Fibroblast of lung (primary cell): Measurements from ENCODE around the gene RRAS2. TPM values are rescaled to one million over a fixed set of nuclear protein-coding genes. Genes with fewer than 3 reads are reported as not detected.

Source experiments
- DNase-seq, 2 donors: peaks; one replicate each; pipeline versions ENCODE4 v3.0.0 to v3.0.0-alpha.2; 2010; ENCODE audit warnings: low read depth in 2 of 2
- H2AFZ ChIP-seq: 2 replicates; pipeline ENCODE4 v1.5.1; 2012; ENCODE audit warnings: low read length, control low read depth, inconsistent platforms
- H3K27ac ChIP-seq: 2 replicates; pipeline ENCODE4 v1.5.1; 2011; ENCODE audit warnings: low read length, control low read depth; ENCODE audit not compliant: insufficient read depth
- H3K27me3 ChIP-seq: 2 replicates; pipeline ENCODE4 v1.5.1; 2011; ENCODE audit warnings: mild to moderate bottlenecking, low read length; ENCODE audit not compliant: control insufficient read depth, insufficient read depth
- H3K36me3 ChIP-seq: 2 replicates; pipeline ENCODE4 v1.5.1; 2011; ENCODE audit warnings: low read length; ENCODE audit not compliant: control insufficient read depth, insufficient read depth
- H3K4me1 ChIP-seq: 2 replicates; pipeline ENCODE4 v1.5.1; 2011; ENCODE audit warnings: low read length; ENCODE audit not compliant: control insufficient read depth, insufficient read depth; ENCODE audit errors: extremely low read depth
- H3K4me2 ChIP-seq: 2 replicates; pipeline ENCODE4 v1.5.1; 2011; ENCODE audit warnings: low read length, control low read depth; ENCODE audit not compliant: insufficient read depth; ENCODE audit errors: extremely low read depth
- H3K4me3 ChIP-seq, 4 experiments: fragments of 200-600 bp in 1 of 4; sonication (generic) in 1 of 4; replicated peaks in 1 of 4; 2 replicates each; pipeline ENCODE4 v1.5.1; 2011 to 2016; ENCODE audit warnings: low read length in 4 of 4, low read depth in 3 of 4, mild to moderate bottlenecking in 3 of 4, control low read depth in 2 of 4, inconsistent platforms in 1 of 4, mixed read lengths in 1 of 4; ENCODE audit not compliant: insufficient read depth in 1 of 4; ENCODE audit errors: control extremely low read depth in 1 of 4
- H3K79me2 ChIP-seq: 2 replicates; pipeline ENCODE4 v1.5.1; 2012; ENCODE audit warnings: mild to moderate bottlenecking, low read length, inconsistent platforms; ENCODE audit not compliant: control insufficient read depth, insufficient read depth
- H3K9ac ChIP-seq: 2 replicates; pipeline ENCODE4 v1.5.1; 2011; ENCODE audit warnings: mild to moderate bottlenecking, low read length, control low read depth; ENCODE audit not compliant: insufficient read depth
- H3K9me3 ChIP-seq: 2 replicates; pipeline ENCODE4 v1.5.1; 2012; ENCODE audit warnings: low read depth, low read length; ENCODE audit not compliant: control insufficient read depth, insufficient read depth
- H4K20me1 ChIP-seq: 2 replicates; pipeline ENCODE4 v1.5.1; 2011; ENCODE audit warnings: low read length; ENCODE audit not compliant: control insufficient read depth, insufficient read depth; ENCODE audit errors: extremely low read depth
- EZH2 ChIP-seq: IDR thresholded peaks from 2 replicates; pipeline ENCODE4 v1.5.1; 2012; ENCODE audit warnings: low read length, control low read depth, mild to moderate bottlenecking; ENCODE audit errors: missing control alignments
- polyA plus RNA-seq, 2 donors: library from polyadenylated mRNA; depleted of rRNA in 1 of 2; stranded (reverse) in 1 of 2; unstranded in 1 of 2; fragments of >200 nt; gene quantifications; 2 replicates each; pipeline ENCODE4 v1.2.1, GENCODE V29; 2011 to 2012; ENCODE audit warnings: missing spikeins in 1 of 2
- total RNA-seq: library from RNA; depleted of rRNA; stranded (reverse); fragments of >200 nt; gene quantifications from 2 replicates; pipeline ENCODE4 v1.2.1, GENCODE V29; 2014
- TF ChIP-seq, protein P1 (sequence below), 2 donors: IDR thresholded peaks in 1 of 2; conservative IDR thresholded peaks in 1 of 2; 1 replicate in 1 of 2; 2 replicates in 1 of 2; pipeline ENCODE4 v1.5.1; 2011 to 2012; ENCODE audit warnings: low read length in 2 of 2, control low read depth in 1 of 2, inconsistent platforms in 1 of 2, low read depth in 1 of 2, mild to moderate bottlenecking in 1 of 2

The RRAS2 gene
- total and polyA plus RNA-seq, 2 donors (not counting 1 experiment from before 2014, with no cell fraction given): 160 to 178 TPM

DNA sequence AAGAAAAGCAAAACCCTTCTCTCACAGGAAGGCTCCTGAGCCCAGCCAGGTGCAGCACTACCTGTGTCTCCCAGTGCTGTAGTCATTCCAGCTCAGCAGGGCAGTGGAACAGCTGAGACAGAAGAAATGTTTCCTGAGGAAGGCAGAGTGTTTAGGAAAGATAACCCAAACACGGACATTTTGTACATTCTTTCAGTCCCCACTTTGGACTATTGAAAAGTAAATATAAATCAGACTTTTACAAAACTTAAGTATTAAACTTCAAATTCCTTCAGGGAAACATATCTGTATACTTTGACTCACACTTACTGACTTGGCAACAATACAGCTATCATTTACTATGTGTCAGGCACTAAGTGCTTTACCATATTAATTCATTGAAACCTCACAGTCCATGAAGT lies 40.4 kb downstream of the RRAS2 start:
- no peak overlapping the region for H2AFZ ChIP-seq
- H3K36me3 ChIP-seq: no peaks in the 10 kb centered on the region
- TF ChIP-seq, protein P1, sequence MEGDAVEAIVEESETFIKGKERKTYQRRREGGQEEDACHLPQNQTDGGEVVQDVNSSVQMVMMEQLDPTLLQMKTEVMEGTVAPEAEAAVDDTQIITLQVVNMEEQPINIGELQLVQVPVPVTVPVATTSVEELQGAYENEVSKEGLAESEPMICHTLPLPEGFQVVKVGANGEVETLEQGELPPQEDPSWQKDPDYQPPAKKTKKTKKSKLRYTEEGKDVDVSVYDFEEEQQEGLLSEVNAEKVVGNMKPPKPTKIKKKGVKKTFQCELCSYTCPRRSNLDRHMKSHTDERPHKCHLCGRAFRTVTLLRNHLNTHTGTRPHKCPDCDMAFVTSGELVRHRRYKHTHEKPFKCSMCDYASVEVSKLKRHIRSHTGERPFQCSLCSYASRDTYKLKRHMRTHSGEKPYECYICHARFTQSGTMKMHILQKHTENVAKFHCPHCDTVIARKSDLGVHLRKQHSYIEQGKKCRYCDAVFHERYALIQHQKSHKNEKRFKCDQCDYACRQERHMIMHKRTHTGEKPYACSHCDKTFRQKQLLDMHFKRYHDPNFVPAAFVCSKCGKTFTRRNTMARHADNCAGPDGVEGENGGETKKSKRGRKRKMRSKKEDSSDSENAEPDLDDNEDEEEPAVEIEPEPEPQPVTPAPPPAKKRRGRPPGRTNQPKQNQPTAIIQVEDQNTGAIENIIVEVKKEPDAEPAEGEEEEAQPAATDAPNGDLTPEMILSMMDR (conservative IDR thresholded peaks at IDR 0.05 in 1 of 2, IDR thresholded peaks at IDR 0.05 in 1 of 2; ENCODE audit: low read depth in 1 of 2, low read length in 2 of 2): no peak
- no peak for TF ChIP-seq EZH2
- H4K20me1 ChIP-seq: peaks cover 4% of the 10 kb centered on the region
- H3K4me2 ChIP-seq: no peak overlapping the region
- no peak overlapping the region for H3K9ac ChIP-seq
- DNase-seq: peak in 1 of 2 donors; percentile 55
- peaks cover 10% of the 10 kb centered on the region for H3K4me1 ChIP-seq
- H3K79me2 ChIP-seq: peaks cover 87% of the 10 kb centered on the region
- no peak overlapping the region for H3K4me3 ChIP-seq
- H3K27me3 ChIP-seq: no peaks in the 10 kb centered on the region
- no peak overlapping the region for H3K27ac ChIP-seq
- H3K9me3 ChIP-seq: no peaks in the 10 kb centered on the region

DNA sequence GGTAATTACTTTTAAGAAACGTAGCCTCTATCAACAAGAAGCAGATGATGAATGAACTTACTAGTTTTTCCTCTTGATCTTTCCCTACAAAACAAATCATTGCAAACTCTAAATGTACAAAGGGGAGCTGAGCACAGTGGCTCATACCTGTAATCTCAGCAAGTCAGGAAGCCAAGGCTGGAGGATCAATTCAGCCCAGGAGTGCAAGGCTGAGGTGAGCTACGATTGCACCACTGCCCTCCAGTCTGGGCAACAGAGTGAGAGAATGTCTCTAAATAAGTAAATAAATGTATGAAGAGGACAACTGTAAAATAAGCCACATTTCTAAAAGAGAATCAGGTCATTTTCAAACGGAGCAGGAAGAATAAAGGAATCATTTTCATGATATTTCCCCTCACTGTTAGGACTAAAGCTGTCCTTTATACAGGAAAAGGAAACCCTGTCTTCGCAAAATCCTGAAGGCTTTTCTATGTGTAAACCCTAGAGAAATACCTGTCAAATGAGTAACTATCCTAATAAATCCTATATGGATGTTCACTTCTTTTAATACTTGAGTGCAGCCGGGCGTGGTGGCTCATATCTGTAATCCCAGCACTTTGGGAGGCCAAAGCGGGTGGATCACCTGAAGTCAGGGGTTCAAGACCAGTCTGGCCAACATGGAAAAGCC lies 41.2 kb downstream of the RRAS2 start:
- Histone ChIP-seq H3K27ac (no peak overlapping the region), H4K20me1 (peaks cover 10% of the 10 kb centered on the region)

DNA sequence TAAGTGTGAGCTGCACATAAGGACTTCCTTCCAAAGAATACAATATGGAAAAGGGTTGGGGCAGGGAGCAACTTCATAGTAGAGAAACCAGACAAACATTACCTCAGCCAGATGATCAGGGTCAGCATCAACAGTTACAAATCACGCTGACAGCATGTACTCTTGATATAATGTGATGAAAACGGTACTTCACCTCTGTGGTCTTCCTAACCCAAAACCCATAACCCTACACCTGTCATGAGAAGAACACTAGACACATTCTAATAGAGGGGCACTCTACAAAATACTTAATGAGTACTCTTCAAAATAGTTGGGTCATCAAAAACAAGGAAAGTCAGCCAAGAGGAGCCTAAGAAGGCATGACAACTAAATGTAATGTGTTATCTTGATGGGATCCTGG lies 43.9 kb downstream of the RRAS2 start:
- peaks cover 13% of the 10 kb centered on the region for H4K20me1 ChIP-seq
- no peak overlapping the region for H3K27ac ChIP-seq
- no peaks in the 10 kb centered on the region for H3K27me3 ChIP-seq

More for the DNA sequence above, 41.2 kb downstream of the RRAS2 start:
- no peak for TF ChIP-seq EZH2
- TF ChIP-seq, protein P1 (conservative IDR thresholded peaks at IDR 0.05 in 1 of 2, IDR thresholded peaks at IDR 0.05 in 1 of 2; ENCODE audit: low read depth in 1 of 2, low read length in 2 of 2): no peak
- Histone ChIP-seq H3K4me1 (peaks cover 13% of the 10 kb centered on the region), H3K79me2 (peaks cover 84% of the 10 kb centered on the region), H3K9ac (no peak overlapping the region), H3K4me2 (no peak overlapping the region), H3K36me3 (no peaks in the 10 kb centered on the region), H3K4me3 (no peak overlapping the region), H2AFZ (no peak overlapping the region), H3K9me3 (no peaks in the 10 kb centered on the region), H3K27me3 (no peaks in the 10 kb centered on the region)
- DNase-seq: no peak

More for the DNA sequence above, 43.9 kb downstream of the RRAS2 start:
- Histone ChIP-seq H3K36me3 (no peaks in the 10 kb centered on the region), H3K4me1 (peaks cover 13% of the 10 kb centered on the region), H3K9ac (no peak overlapping the region), H3K4me3 (no peak overlapping the region), H3K9me3 (no peaks in the 10 kb centered on the region), H3K79me2 (peaks cover 83% of the 10 kb centered on the region), H2AFZ (no peak overlapping the region), H3K4me2 (no peak overlapping the region)
- no peak for DNase-seq
- TF ChIP-seq, protein P1 (conservative IDR thresholded peaks at IDR 0.05 in 1 of 2, IDR thresholded peaks at IDR 0.05 in 1 of 2; ENCODE audit: low read depth in 1 of 2, low read length in 2 of 2): no peak
- TF ChIP-seq EZH2: no peak
